Activated T-helper 17 cell treated with anti-CD3 and anti-CD28 coated beads, Interleukin-2, amount 50 U/mL, for 72 hours (primary cell): Measurements from ENCODE around the gene SSTR3. TPM values are rescaled to one million over a fixed set of nuclear protein-coding genes. Genes with fewer than 3 reads are reported as not detected.

Source experiments
- ATAC-seq: fragments of 150-1000 bp; cut with Tn5 transposase; replicated peaks from 2 replicates; pipeline ENCODE4 v1.10.0; 2021; ENCODE audit warnings: mild to moderate bottlenecking, moderate library complexity
- H3K27ac Mint-ChIP-seq: one replicate; pipeline ENCODE4 v1.8.0; 2022; ENCODE audit warnings: mixed read lengths
- H3K27me3 Mint-ChIP-seq: one replicate; pipeline ENCODE4 v1.8.0; 2022; ENCODE audit warnings: mixed read lengths
- H3K36me3 Mint-ChIP-seq: one replicate; pipeline ENCODE4 v1.8.0; 2022; ENCODE audit warnings: low read depth, mild to moderate bottlenecking, mixed read lengths
- H3K4me1 Mint-ChIP-seq: one replicate; pipeline ENCODE4 v1.8.0; 2022; ENCODE audit warnings: mixed read lengths
- H3K4me3 Mint-ChIP-seq: one replicate; pipeline ENCODE4 v1.8.0; 2022; ENCODE audit warnings: mild to moderate bottlenecking, mixed read lengths
- H3K9me3 Mint-ChIP-seq: one replicate; pipeline ENCODE4 v1.8.0; 2022; ENCODE audit warnings: mixed read lengths
- total RNA-seq, 2 donors: library from RNA; stranded (reverse); gene quantifications; one replicate each; pipeline ENCODE4 v1.2.3, GENCODE V29; 2022

The SSTR3 gene
- total RNA-seq, 2 donors from 2014 or later, result 2.6 to 16.2 TPM

GRCh38 chr22:37213941-37214730, 1.9 kb upstream of the SSTR3 start:
- H3K9me3 Mint-ChIP-seq, result no peaks in the 10 kb centered on the region
- peaks cover 17% of the 10 kb centered on the region for H3K4me1 Mint-ChIP-seq
- peaks cover 26% of the 10 kb centered on the region for H3K36me3 Mint-ChIP-seq
- peak overlapping the region; percentile 15 for H3K27ac Mint-ChIP-seq
- ATAC-seq, result no peak
- H3K4me3 Mint-ChIP-seq, result no peak overlapping the region
- H3K27me3 Mint-ChIP-seq, result no peaks in the 10 kb centered on the region

GRCh38 chr22:37213218-37213855, 1.1 kb upstream of the SSTR3 start:
- no peak for ATAC-seq
- Mint-ChIP-seq H3K27ac (no peak overlapping the region), H3K4me1 (peaks cover 18% of the 10 kb centered on the region), H3K4me3 (no peak overlapping the region), H3K27me3 (no peaks in the 10 kb centered on the region), H3K36me3 (peaks cover 20% of the 10 kb centered on the region), H3K9me3 (no peaks in the 10 kb centered on the region)

GRCh38 chr22:37211866-37212173, 457 bp downstream of the SSTR3 start:
- no peak for ATAC-seq
- Mint-ChIP-seq H3K27me3 (no peaks in the 10 kb centered on the region), H3K4me1 (peaks cover 11% of the 10 kb centered on the region), H3K4me3 (no peak overlapping the region), H3K36me3 (peaks cover 8% of the 10 kb centered on the region), H3K9me3 (no peaks in the 10 kb centered on the region), H3K27ac (no peak overlapping the region)

- no peak overlapping the region for H3K4me3 Mint-ChIP-seq
- peaks cover 8% of the 10 kb centered on the region for H3K36me3 Mint-ChIP-seq
- no peak for ATAC-seq
- H3K9me3 Mint-ChIP-seq, result no peaks in the 10 kb centered on the region
- no peak overlapping the region for H3K27ac Mint-ChIP-seq
- no peaks in the 10 kb centered on the region for H3K27me3 Mint-ChIP-seq
- H3K4me1 Mint-ChIP-seq, result peaks cover 11% of the 10 kb centered on the region
Observed at GRCh38 chr22:37211075-37211865, 1.0 kb downstream of the SSTR3 start.

GRCh38 chr22:37210041-37210803, 2.1 kb downstream of the SSTR3 start:
- H3K27ac Mint-ChIP-seq, result no peak overlapping the region
- no peak for ATAC-seq
- H3K36me3 Mint-ChIP-seq, result peaks cover 3% of the 10 kb centered on the region
- no peak overlapping the region for H3K4me3 Mint-ChIP-seq
- no peaks in the 10 kb centered on the region for H3K27me3 Mint-ChIP-seq
- H3K9me3 Mint-ChIP-seq, result no peaks in the 10 kb centered on the region
- peaks cover 11% of the 10 kb centered on the region for H3K4me1 Mint-ChIP-seq

GRCh38 chr22:37209140-37209845, 3.0 kb downstream of the SSTR3 start:
- H3K36me3 Mint-ChIP-seq, result no peaks in the 10 kb centered on the region
- ATAC-seq, result no peak
- no peaks in the 10 kb centered on the region for H3K9me3 Mint-ChIP-seq
- H3K4me1 Mint-ChIP-seq, result peaks cover 14% of the 10 kb centered on the region
- no peak overlapping the region for H3K27ac Mint-ChIP-seq
- H3K27me3 Mint-ChIP-seq, result no peaks in the 10 kb centered on the region
- no peak overlapping the region for H3K4me3 Mint-ChIP-seq

- peak; percentile 2 for ATAC-seq
- Mint-ChIP-seq H3K4me1 (peaks cover 20% of the 10 kb centered on the region), H3K36me3 (no peaks in the 10 kb centered on the region), H3K27ac (no peak overlapping the region), H3K4me3 (no peak overlapping the region), H3K9me3 (no peaks in the 10 kb centered on the region), H3K27me3 (no peaks in the 10 kb centered on the region)
Observed at GRCh38 chr22:37208401-37209139, 3.7 kb downstream of the SSTR3 start.

GRCh38 chr22:37207981-37208380, 4.3 kb downstream of the SSTR3 start:
- H3K27ac Mint-ChIP-seq, result no peak overlapping the region
- H3K9me3 Mint-ChIP-seq, result no peaks in the 10 kb centered on the region
- no peaks in the 10 kb centered on the region for H3K36me3 Mint-ChIP-seq
- no peak overlapping the region for H3K4me3 Mint-ChIP-seq
- no peaks in the 10 kb centered on the region for H3K27me3 Mint-ChIP-seq
- peaks cover 20% of the 10 kb centered on the region for H3K4me1 Mint-ChIP-seq
- ATAC-seq, result peak; percentile 26

- Mint-ChIP-seq H3K36me3 (no peaks in the 10 kb centered on the region), H3K27me3 (no peaks in the 10 kb centered on the region), H3K9me3 (no peaks in the 10 kb centered on the region), H3K4me1 (peaks cover 18% of the 10 kb centered on the region), H3K27ac (no peak overlapping the region), H3K4me3 (no peak overlapping the region)
- no peak for ATAC-seq
Observed at GRCh38 chr22:37206841-37207821, 5.1 kb downstream of the SSTR3 start.

GRCh38 chr22:37206118-37206840, 6.0 kb downstream of the SSTR3 start:
- Mint-ChIP-seq H3K4me1 (peaks cover 15% of the 10 kb centered on the region), H3K27me3 (no peaks in the 10 kb centered on the region), H3K9me3 (no peaks in the 10 kb centered on the region), H3K4me3 (no peak overlapping the region), H3K27ac (no peak overlapping the region), H3K36me3 (no peaks in the 10 kb centered on the region)
- ATAC-seq, result no peak

- ATAC-seq, result no peak
- Mint-ChIP-seq H3K36me3 (no peaks in the 10 kb centered on the region), H3K4me1 (peaks cover 15% of the 10 kb centered on the region), H3K9me3 (no peaks in the 10 kb centered on the region), H3K27ac (peak overlapping the region; percentile 13), H3K4me3 (no peak overlapping the region), H3K27me3 (no peaks in the 10 kb centered on the region)
Observed at GRCh38 chr22:37205046-37205445, 7.2 kb downstream of the SSTR3 start.

GRCh38 chr22:37204045-37204655, 8.1 kb downstream of the SSTR3 start:
- Mint-ChIP-seq H3K27me3 (no peaks in the 10 kb centered on the region), H3K36me3 (no peaks in the 10 kb centered on the region), H3K27ac (peak overlapping the region; percentile 13), H3K4me3 (no peak overlapping the region), H3K9me3 (no peaks in the 10 kb centered on the region), H3K4me1 (peaks cover 15% of the 10 kb centered on the region)
- no peak for ATAC-seq
